Measurements from ENCODE around the gene ANKRD42.

The ANKRD42 gene

GRCh38 chr11:83294208-83294607 lies 100.7 kb downstream of the ANKRD42 start:
- no peak for DNase-seq

Measured in KG1 (cell line).